Measurements from ENCODE around the gene TEX13D. TPM values are rescaled to one million over a fixed set of nuclear protein-coding genes. Genes with fewer than 3 reads are reported as not detected.

Gene TEX13D
- total and polyA plus RNA-seq, 2 of the 8 experiments (the other 6 are each of a cell fraction or from before 2014, with no cell fraction given): 0.03 to 0.07 TPM

- no peak for TF ChIP-seq CHD7 (IDR thresholded peaks at IDR 0.05; ENCODE audit: insufficient replicate concordance, low read length)
Measured at GRCh38 chrX:124348885-124349453, 16.5 kb downstream of the TEX13D start (continued).
